ENCODE results near the gene LMO7.

Gene LMO7
- 21.5 to 23.5 reads per million in 2 donors for total RNA-seq

GRCh38 chr13:75635828-75636435 lies at the start of gene LMO7:
TSS of gene LMO7 (plus strand) at chr13:75636330. CDS start at chr13:75636658, 328 bp downstream.
- peak; percentile 10 to 59 (median 37) for DNase-seq

DNA sequence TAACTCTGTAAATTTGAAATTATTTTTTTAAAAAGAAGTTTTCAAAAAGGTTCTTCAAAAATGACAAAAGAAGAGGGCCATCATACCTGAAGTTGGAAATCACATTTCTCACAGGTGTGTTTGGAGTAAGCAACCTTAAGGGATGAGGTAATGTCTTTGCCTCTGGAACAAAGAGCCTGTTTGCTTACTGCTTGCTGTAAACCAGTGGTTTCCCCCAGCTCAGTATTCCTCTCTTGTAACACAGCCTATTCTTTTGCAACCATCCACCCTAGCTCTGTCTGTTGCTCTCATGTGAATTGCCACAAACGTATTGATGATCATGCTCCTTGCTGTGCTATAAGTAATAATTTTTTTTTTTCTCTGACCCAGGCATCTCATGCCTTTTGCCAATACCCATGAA lies 48.5 kb upstream of the LMO7 start:
- DNase-seq = no peak

GRCh38 chr13:75596657-75597182 lies 39.4 kb upstream of the LMO7 start:
- no peak for DNase-seq

- no peak for DNase-seq
These were observed 35.8 kb upstream of the LMO7 start for GRCh38 chr13:75600371-75600770.

DNA sequence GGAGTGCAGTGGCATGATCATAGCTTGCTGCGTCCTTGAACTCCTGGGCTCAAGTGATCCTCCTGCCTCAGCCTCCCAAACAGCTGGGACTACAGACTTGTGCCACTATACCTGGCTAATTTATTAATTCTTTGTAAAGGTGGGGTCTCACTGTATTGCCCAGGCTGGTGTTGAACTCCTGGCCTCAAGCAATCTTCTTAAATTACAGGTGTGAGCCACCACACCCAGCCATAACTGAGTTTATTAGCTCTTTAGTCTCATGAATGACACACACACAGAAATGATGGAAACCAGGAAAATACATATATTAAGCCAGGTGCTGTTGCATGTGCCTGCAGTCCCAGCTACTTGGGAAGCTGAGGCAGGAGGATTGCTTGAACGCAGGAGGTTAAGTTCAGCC lies 33.1 kb upstream of the LMO7 start:
- no peak for DNase-seq

GRCh38 chr13:75607447-75607846 lies 28.7 kb upstream of the LMO7 start:
- no peak for DNase-seq

DNA sequence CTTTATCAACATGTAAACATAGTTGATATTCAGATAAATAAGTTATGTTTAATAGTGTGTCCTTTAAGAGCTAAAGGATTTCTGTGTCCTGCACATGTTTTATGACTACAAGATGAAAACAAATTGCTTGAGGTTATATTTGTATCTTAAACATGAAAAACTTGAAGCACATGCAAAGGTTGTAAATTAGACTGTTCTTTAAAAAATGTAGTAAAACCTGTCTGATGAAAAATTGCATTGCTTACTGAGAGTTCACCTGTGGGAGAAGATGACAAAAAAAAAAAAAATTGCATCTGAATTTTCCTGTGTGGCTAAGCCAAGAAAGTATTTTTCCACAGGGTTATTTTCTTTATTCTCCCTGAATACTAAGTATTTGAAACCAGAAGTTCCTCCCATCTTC lies 25.7 kb upstream of the LMO7 start:
- no peak for DNase-seq

GRCh38 chr13:75612354-75612753 lies 23.8 kb upstream of the LMO7 start:
- no peak for DNase-seq

GRCh38 chr13:75617230-75617629 lies 18.9 kb upstream of the LMO7 start:
- no peak for DNase-seq

- no peak for DNase-seq
These were observed 17.8 kb upstream of the LMO7 start for GRCh38 chr13:75618308-75618707.

DNA sequence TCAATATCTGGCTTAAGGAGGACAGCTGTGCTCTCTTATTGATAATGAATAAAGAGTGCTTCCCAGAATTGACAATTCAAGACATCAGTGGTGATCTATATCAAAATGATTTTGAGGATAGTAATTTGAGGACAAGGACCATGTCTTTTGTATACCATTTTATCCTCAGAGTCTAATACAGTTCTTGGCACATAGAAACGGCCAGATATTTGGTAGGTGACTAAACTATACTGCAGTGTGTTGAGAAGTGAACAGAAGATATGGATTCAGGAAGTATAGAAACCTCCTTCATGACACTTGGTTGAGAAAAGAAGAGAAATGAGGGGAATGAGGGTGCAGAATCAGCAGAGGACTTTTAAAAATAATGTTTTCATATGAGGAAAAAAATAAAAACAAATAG lies 16.1 kb upstream of the LMO7 start:
- no peak for DNase-seq

GRCh38 chr13:75621147-75621546 lies 15.0 kb upstream of the LMO7 start:
- no peak for DNase-seq

DNA sequence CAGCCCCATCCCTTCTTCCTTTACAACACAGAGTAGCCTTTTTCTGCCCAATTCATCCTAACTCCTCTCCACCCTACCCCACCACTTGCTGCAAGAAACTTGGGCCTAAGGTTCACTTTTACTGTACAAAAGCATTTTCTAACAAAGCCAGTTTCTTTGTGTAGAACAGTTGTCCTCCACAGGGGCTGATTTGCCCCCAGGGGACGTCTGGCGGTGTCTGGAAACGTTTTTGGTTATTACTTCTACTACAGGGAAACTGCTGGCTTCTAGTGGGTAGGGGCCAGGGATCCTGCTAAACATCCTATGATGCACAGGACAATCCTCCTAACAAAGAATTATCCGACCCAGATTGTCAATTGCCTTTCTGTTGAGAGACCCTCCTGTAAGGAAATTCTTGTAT lies 7.3 kb upstream of the LMO7 start:
- DNase-seq = no peak

GRCh38 chr13:75633285-75633684 lies 2.8 kb upstream of the LMO7 start:
- DNase-seq = no peak

GRCh38 chr13:75635101-75635827 lies 866 bp upstream of the LMO7 start:
- DNase-seq = peak in 1 of 5 experiments; percentile 6

- peak; percentile 15 to 66 (median 19) for DNase-seq
These were observed 478 bp downstream of the LMO7 start for GRCh38 chr13:75636436-75637180.

DNA sequence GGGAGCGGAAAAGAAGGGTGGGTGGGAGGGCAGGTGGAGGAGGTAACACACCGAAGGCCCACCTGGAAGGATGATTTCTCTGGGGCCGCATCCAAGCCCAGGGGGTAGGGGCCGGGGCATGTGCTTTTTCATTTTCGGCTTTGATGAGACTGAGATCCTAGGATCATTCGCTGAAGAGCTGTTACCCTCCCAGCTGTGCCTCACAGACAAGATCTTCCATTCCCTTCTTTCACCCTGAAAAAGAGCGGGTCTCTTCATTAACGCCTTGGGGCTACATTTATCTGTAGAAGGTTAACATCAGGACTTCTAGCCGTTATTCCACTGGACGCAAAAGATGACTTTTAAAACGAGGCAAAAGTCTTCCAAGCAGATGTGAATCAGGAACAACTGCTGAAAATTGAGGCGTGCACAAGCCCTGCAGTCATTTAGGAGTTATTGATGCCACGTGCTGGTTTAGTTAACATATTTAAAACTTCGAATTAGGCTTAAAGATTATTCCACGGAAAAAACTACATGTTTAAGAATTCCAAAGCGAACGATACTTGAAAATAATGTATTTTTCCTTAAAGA lies 1.1 kb downstream of the LMO7 start:
- DNase-seq = no peak

DNA sequence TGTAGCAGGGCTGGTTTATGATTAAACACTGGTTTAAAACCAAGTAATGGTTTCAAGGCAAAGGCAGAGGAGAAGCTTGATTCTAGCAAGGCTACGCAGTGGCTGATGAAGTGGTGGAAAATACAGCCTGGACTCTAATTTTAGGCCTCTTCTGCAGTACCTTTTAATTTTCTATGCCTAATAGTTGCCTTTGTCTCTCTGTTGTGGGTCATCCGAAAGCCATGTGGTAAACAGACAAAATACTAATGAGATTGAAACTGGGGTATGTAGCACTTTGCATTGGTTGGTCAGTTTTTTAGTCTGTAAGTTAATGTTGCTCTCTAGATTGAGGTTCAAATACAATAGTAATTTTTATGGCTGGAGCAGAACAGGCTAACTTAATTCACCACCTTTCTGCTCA lies 3.3 kb downstream of the LMO7 start:
- DNase-seq = no peak

- DNase-seq = no peak
These were observed 4.9 kb downstream of the LMO7 start for GRCh38 chr13:75641026-75641425.

DNA sequence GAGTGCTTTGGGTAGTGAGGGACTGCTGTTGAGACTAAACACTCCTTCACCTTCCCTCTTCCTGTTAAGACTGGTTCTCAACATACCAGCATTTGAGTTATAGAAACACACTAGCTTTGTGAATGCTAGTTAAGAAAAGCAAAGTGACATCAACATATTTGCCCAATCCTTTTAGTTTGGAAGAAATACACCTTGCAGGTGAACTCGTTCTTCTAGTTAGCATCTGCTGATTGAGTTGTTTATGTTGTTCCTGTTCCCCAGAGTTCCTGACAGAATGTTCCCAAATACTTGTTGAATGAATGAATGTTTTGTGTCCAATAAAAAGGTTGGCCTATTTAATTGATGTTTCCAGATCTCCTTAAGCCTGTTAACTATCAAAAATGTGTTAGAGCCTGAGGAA lies 7.1 kb downstream of the LMO7 start:
- no peak for DNase-seq

GRCh38 chr13:75643693-75644092 lies 7.6 kb downstream of the LMO7 start:
- DNase-seq = no peak

DNA sequence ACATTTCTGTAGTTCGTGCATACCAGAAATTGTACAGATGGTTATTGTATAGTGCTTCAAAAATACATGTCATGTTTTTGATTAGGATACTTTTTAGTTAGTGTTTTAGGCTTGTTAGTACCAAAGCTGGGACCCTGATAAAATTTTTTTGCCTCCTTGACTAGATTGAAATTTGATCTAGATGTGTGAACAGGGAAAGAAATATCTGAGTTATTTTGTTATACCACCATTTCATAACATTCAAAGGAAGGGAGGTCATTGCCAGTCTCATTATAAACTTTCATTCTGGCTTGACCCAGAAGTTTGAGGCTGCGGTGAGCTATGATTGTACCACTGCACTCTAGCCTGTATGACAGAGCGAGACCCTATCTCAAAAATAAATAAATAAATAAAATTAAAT lies 9.0 kb downstream of the LMO7 start:
- DNase-seq = no peak

- no peak for DNase-seq
These were observed 11.1 kb downstream of the LMO7 start for GRCh38 chr13:75647126-75647784.
